GM23338 (cell line): ENCODE results near the gene RNF225. TPM values are rescaled to one million over a fixed set of nuclear protein-coding genes. Genes with fewer than 3 reads are reported as not detected.

ENCODE experiments used
- ATAC-seq: fragments of 200-7000 bp; cut with Tn5 transposase; 3 replicates; pipeline ENCODE4 v1.9.1; 2020
- DNase-seq: peaks from one replicate; pipeline ENCODE4 v3.0.0-alpha.2; 2015; ENCODE audit warnings: low spot score
- H2AFZ ChIP-seq: fragments of 200-600 bp; sonication (generic); 2 replicates; pipeline ENCODE4 v1.8.0; 2016; ENCODE audit warnings: antibody characterized with exemption, mild to moderate bottlenecking, moderate library complexity
- H3F3A ChIP-seq: fragments of 200-600 bp; sonication (generic); replicated peaks from 2 replicates; pipeline ENCODE4 v1.8.0; 2017; ENCODE audit warnings: antibody characterized with exemption, mixed run types, low read depth
- H3K27ac ChIP-seq: fragments of 200-600 bp; sonication (generic); 2 replicates; pipeline ENCODE4 v1.6.1; 2016; ENCODE audit warnings: low read depth
- H3K27me3 ChIP-seq: fragments of 200-600 bp; sonication (generic); 2 replicates; pipeline ENCODE4 v1.8.0; 2016; ENCODE audit warnings: mild to moderate bottlenecking, mixed run types, moderate library complexity; ENCODE audit not compliant: insufficient read depth
- H3K36me3 ChIP-seq: fragments of 200-600 bp; sonication (generic); 2 replicates; pipeline ENCODE4 v1.8.0; 2016; ENCODE audit warnings: mild to moderate bottlenecking; ENCODE audit not compliant: insufficient read depth
- H3K4me1 ChIP-seq: fragments of 200-600 bp; sonication (generic); 2 replicates; pipeline ENCODE4 v1.8.0; 2016; ENCODE audit warnings: mild to moderate bottlenecking, moderate library complexity; ENCODE audit not compliant: insufficient read depth
- H3K4me2 ChIP-seq: fragments of 200-600 bp; sonication (generic); 2 replicates; pipeline ENCODE4 v1.7.1; 2017; ENCODE audit warnings: mixed run types
- H3K4me3 ChIP-seq: fragments of 200-600 bp; sonication (generic); 2 replicates; pipeline ENCODE4 v1.6.1; 2016; ENCODE audit warnings: mixed run types
- H3K79me2 ChIP-seq: fragments of 200-600 bp; sonication (generic); replicated peaks from 2 replicates; pipeline ENCODE4 v1.8.0; 2017; ENCODE audit warnings: mild to moderate bottlenecking; ENCODE audit not compliant: insufficient read depth
- H3K9me2 ChIP-seq: fragments of 200-600 bp; sonication (generic); 2 replicates; pipeline ENCODE4 v1.8.0; 2017; ENCODE audit not compliant: insufficient read depth
- H4K20me1 ChIP-seq: fragments of 200-600 bp; sonication (generic); replicated peaks from 2 replicates; pipeline ENCODE4 v1.8.0; 2017; ENCODE audit warnings: mild to moderate bottlenecking; ENCODE audit not compliant: insufficient read depth
- H3K27ac Mint-ChIP-seq: 2 replicates; pipeline ENCODE4 v1.8.0; 2020; ENCODE audit warnings: inconsistent platforms, mild to moderate bottlenecking, moderate library complexity, mixed read lengths
- H3K27me3 Mint-ChIP-seq: 3 replicates; pipeline ENCODE4 v1.8.0; 2022; ENCODE audit warnings: low read depth, mild to moderate bottlenecking, moderate library complexity, mixed read lengths, inconsistent platforms; ENCODE audit not compliant: insufficient read depth, poor library complexity
- H3K36me3 Mint-ChIP-seq: 3 replicates; pipeline ENCODE4 v1.8.0; 2021; ENCODE audit warnings: low read depth, mild to moderate bottlenecking, inconsistent platforms, moderate library complexity, mixed read lengths
- H3K4me1 Mint-ChIP-seq: 3 replicates; pipeline ENCODE4 v1.8.0; 2020; ENCODE audit warnings: mild to moderate bottlenecking, inconsistent platforms, mixed read lengths
- H3K4me3 Mint-ChIP-seq: 3 replicates; pipeline ENCODE4 v1.8.0; 2021; ENCODE audit warnings: moderate library complexity, mild to moderate bottlenecking, inconsistent platforms, mixed read lengths
- H3K9me3 Mint-ChIP-seq: 3 replicates; pipeline ENCODE4 v1.8.0; 2020; ENCODE audit warnings: moderate library complexity, mild to moderate bottlenecking, inconsistent platforms, mixed read lengths
- CREB1 ChIP-seq: fragments of 250-450 bp; sonication (Bioruptor Pico); IDR thresholded peaks from 2 replicates; pipeline ENCODE4 v1.5.0; 2020; ENCODE audit warnings: low read depth, mild to moderate bottlenecking, moderate library complexity
- EZH2phosphoT487 ChIP-seq: fragments of 200-600 bp; sonication (generic); IDR thresholded peaks from one replicate; pipeline ENCODE4 v1.8.1; 2018; ENCODE audit warnings: antibody characterized with exemption; ENCODE audit not compliant: unreplicated experiment
- NANOG ChIP-seq: IDR thresholded peaks from 2 replicates; pipeline ENCODE4 v1.6.1; 2016; ENCODE audit warnings: antibody characterized with exemption, borderline replicate concordance
- polyA plus RNA-seq: library from polyadenylated mRNA; unstranded; fragments of >200 nt; fragmentation: Nextera tagmentation; extraction: Ambion mirVana; gene quantifications from 2 replicates; pipeline ENCODE4 v1.2.1, GENCODE V29; 2016
- total RNA-seq: library from RNA; depleted of rRNA; stranded (reverse); fragments of >200 nt; shearing (Covaris generic); gene quantifications from 2 replicates; pipeline ENCODE4 v1.2.3, GENCODE V29; 2014
- TF ChIP-seq, protein P1 (sequence below): fragments of 250-450 bp; sonication (Bioruptor Pico); IDR thresholded peaks from 2 replicates; pipeline ENCODE4 v1.5.0; 2020; ENCODE audit warnings: mild to moderate bottlenecking, moderate library complexity
- TF ChIP-seq, protein P2 (sequence below): IDR thresholded peaks from 2 replicates; pipeline ENCODE4 v1.6.1; 2016; ENCODE audit warnings: antibody characterized with exemption

The RNF225 gene
- total and polyA plus RNA-seq, 2 experiments from 2014 or later = 0.87 TPM; not detected in 1

DNA sequence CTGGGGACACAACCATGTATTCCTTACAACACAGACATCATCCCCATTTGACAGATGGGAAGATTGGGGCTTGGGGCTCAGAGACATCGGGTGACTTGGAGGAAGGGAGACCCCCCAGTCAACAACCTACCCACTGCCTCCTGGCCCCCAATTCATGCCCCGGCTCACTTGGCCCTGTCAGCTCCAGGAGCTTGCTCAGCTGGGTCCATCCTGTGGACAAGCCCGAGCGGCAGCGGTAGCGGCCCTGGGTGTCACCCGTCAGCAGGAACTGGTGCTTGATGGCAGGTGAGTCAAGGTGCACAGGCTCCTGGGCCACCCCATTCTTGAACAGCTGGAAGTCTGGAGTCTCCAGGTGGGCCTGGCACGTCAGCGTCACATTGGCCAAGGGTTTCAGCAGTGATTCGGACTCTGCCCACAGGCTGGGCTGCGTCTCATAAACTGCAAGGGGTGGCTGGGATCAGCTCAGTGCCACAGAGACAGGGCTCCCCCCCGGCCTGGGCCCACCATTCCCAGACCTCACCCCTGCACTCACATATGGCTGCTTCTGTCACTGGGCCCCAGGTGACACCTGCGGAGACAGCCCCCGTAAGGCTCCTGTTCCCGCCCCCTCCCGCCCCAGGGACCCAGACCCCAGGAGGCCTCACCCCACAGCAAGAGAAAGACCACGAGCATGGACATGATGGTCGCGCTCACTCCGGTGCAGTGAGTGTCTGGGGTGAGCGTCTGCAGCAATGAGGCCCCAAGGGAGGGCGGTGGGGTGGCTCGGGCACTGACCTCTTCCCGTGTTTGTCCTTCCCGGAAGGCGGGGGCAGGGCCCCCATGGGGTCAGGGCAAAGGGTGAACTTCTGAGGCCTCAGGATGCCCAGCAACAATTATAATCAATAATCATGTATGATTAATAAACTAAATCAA, 42.4 kb upstream of the RNF225 start, which contains the start of gene A1BG (continued):
- TF ChIP-seq, protein P1, sequence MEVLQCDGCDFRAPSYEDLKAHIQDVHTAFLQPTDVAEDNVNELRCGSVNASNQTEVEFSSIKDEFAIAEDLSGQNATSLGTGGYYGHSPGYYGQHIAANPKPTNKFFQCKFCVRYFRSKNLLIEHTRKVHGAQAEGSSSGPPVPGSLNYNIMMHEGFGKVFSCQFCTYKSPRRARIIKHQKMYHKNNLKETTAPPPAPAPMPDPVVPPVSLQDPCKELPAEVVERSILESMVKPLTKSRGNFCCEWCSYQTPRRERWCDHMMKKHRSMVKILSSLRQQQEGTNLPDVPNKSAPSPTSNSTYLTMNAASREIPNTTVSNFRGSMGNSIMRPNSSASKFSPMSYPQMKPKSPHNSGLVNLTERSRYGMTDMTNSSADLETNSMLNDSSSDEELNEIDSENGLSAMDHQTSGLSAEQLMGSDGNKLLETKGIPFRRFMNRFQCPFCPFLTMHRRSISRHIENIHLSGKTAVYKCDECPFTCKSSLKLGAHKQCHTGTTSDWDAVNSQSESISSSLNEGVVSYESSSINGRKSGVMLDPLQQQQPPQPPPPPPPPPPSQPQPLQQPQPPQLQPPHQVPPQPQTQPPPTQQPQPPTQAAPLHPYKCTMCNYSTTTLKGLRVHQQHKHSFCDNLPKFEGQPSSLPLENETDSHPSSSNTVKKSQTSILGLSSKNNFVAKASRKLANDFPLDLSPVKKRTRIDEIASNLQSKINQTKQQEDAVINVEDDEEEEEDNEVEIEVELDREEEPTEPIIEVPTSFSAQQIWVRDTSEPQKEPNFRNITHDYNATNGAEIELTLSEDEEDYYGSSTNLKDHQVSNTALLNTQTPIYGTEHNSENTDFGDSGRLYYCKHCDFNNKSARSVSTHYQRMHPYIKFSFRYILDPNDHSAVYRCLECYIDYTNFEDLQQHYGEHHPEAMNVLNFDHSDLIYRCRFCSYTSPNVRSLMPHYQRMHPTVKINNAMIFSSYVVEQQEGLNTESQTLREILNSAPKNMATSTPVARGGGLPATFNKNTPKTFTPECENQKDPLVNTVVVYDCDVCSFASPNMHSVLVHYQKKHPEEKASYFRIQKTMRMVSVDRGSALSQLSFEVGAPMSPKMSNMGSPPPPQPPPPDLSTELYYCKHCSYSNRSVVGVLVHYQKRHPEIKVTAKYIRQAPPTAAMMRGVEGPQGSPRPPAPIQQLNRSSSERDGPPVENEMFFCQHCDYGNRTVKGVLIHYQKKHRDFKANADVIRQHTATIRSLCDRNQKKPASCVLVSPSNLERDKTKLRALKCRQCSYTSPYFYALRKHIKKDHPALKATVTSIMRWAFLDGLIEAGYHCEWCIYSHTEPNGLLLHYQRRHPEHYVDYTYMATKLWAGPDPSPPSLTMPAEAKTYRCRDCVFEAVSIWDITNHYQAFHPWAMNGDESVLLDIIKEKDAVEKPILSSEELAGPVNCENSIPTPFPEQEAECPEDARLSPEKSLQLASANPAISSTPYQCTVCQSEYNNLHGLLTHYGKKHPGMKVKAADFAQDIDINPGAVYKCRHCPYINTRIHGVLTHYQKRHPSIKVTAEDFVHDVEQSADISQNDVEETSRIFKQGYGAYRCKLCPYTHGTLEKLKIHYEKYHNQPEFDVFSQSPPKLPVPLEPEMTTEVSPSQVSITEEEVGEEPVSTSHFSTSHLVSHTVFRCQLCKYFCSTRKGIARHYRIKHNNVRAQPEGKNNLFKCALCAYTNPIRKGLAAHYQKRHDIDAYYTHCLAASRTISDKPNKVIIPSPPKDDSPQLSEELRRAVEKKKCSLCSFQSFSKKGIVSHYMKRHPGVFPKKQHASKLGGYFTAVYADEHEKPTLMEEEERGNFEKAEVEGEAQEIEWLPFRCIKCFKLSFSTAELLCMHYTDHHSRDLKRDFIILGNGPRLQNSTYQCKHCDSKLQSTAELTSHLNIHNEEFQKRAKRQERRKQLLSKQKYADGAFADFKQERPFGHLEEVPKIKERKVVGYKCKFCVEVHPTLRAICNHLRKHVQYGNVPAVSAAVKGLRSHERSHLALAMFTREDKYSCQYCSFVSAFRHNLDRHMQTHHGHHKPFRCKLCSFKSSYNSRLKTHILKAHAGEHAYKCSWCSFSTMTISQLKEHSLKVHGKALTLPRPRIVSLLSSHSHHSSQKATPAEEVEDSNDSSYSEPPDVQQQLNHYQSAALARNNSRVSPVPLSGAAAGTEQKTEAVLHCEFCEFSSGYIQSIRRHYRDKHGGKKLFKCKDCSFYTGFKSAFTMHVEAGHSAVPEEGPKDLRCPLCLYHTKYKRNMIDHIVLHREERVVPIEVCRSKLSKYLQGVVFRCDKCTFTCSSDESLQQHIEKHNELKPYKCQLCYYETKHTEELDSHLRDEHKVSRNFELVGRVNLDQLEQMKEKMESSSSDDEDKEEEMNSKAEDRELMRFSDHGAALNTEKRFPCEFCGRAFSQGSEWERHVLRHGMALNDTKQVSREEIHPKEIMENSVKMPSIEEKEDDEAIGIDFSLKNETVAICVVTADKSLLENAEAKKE = no peak
- no peak for TF ChIP-seq NANOG

DNA sequence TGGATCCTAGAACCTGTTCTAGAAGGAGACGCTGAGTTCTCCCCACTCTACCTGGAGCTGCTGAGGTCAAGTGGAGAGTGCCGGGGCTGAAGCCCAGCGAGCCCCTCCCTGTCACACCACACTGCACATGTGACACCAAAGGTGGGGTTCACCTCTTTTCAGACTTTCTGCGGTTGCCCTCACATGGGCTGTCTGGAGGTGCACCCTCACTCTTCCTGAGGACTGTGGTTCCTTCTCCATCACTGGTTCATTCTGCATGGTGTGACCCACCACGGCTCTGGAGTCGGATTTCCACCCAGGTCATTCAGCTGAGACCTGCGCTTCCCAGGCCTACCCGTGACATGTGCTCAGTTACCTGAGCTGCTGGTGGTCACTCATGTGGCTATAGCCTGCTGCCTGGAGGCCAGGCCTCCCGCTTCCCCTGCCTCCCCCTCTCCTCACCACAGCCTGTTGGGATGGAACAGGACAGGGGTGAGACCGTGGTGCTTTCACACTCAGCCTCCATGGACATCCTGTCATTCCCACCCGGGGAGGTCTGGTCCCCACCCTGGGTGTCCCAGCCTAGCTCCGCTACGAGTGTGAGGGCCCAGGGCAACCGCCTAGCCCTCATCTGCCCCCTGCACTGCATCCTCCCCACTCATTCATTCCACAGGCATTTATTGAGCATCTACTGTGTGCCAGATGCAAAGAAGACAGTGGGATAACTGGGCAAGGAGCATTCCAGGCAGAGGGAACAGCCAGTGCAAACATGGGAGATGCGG, 41.6 kb upstream of the RNF225 start:
- Mint-ChIP-seq H3K4me1 (peaks cover 3% of the 10 kb centered on the region; the same call in 2 of the 3 replicates), H3K4me3 (no peak overlapping the region; the same call in 2 of the 3 replicates)

More for the DNA sequence above, 41.6 kb upstream of the RNF225 start:
- H2AFZ ChIP-seq = no peak overlapping the region
- H3K27ac ChIP-seq = no peak overlapping the region
- peaks cover 41% of the 10 kb centered on the region for H3K27me3 ChIP-seq
- no peaks in the 10 kb centered on the region for H3K79me2 ChIP-seq
- H3K36me3 ChIP-seq = no peaks in the 10 kb centered on the region
- no peaks in the 10 kb centered on the region; the same call in 2 of the 3 replicates for H3K36me3 Mint-ChIP-seq
- no peak for DNase-seq
- H3K9me3 Mint-ChIP-seq = no peaks in the 10 kb centered on the region
- H3K9me2 ChIP-seq = no peaks in the 10 kb centered on the region
- H3K4me1 ChIP-seq = no peaks in the 10 kb centered on the region; the same call in 1 of the 2 replicates
- H4K20me1 ChIP-seq = no peaks in the 10 kb centered on the region; the same call in none of the 2 replicates
- no peak overlapping the region for H3K4me2 ChIP-seq
- ATAC-seq = no peak
- H3K4me3 ChIP-seq = no peak overlapping the region
- peaks cover 4% of the 10 kb centered on the region for H3K27me3 Mint-ChIP-seq
- peaks cover 10% of the 10 kb centered on the region for H3F3A ChIP-seq
- TF ChIP-seq, protein P2, sequence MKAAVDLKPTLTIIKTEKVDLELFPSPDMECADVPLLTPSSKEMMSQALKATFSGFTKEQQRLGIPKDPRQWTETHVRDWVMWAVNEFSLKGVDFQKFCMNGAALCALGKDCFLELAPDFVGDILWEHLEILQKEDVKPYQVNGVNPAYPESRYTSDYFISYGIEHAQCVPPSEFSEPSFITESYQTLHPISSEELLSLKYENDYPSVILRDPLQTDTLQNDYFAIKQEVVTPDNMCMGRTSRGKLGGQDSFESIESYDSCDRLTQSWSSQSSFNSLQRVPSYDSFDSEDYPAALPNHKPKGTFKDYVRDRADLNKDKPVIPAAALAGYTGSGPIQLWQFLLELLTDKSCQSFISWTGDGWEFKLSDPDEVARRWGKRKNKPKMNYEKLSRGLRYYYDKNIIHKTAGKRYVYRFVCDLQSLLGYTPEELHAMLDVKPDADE = no peak
- TF ChIP-seq NANOG (no peak), EZH2phosphoT487 (no peak), CREB1 (CRISPR knock-in tag) (no peak)
- H3K27ac Mint-ChIP-seq = no peak overlapping the region
